MCF 10A (cell line): Measurements from ENCODE around the gene POLN. TPM values are rescaled to one million over a fixed set of nuclear protein-coding genes. Genes with fewer than 3 reads are reported as not detected.
A peak's percentile ranks its signal among the peaks of the same experiment; 100 is the strongest.

Experiments
- BruUV-seq: library from RNA; stranded (reverse); fragments of 400-500 nt; replicated peaks from 2 replicates; lab custom pipeline; 2021; lab: Mats Ljungman, UMichigan
- CTCF ChIA-PET: fragments of 300-600 bp; sonication (Branson Sonifier 250); formaldehyde crosslinking; extraction: SDS; loops from one replicate; lab custom pipeline; 2021; ENCODE audit warnings: antibody characterized with exemption, inconsistent platforms; lab: Yijun Ruan, JAX
- POLR2A ChIA-PET: fragments of 300-600, 350-650 bp; sonication (Branson Sonifier 250); formaldehyde crosslinking; extraction: SDS; loops from one replicate; lab custom pipeline; 2020; ENCODE audit warnings: antibody characterized with exemption, inconsistent platforms; lab: Yijun Ruan, JAX
- DNase-seq: peaks from one replicate; pipeline ENCODE4 v3.0.0-alpha.2; 2018; ENCODE audit not compliant: unreplicated experiment
- H3K27ac Mint-ChIP-seq: one replicate; pipeline ENCODE4 v1.8.0; 2022; ENCODE audit warnings: mild to moderate bottlenecking, low read depth, mixed read lengths; ENCODE audit not compliant: unreplicated experiment
- H3K27me3 Mint-ChIP-seq: one replicate; pipeline ENCODE4 v1.8.0; 2022; ENCODE audit warnings: mixed read lengths; ENCODE audit not compliant: insufficient read depth, unreplicated experiment
- H3K36me3 Mint-ChIP-seq: one replicate; pipeline ENCODE4 v1.8.0; 2022; ENCODE audit warnings: mild to moderate bottlenecking, moderate library complexity, mixed read lengths; ENCODE audit not compliant: insufficient read depth, unreplicated experiment
- H3K4me1 Mint-ChIP-seq: one replicate; pipeline ENCODE4 v1.8.0; 2022; ENCODE audit warnings: mixed read lengths; ENCODE audit not compliant: insufficient read depth, unreplicated experiment
- H3K4me3 Mint-ChIP-seq: one replicate; pipeline ENCODE4 v1.8.0; 2022; ENCODE audit warnings: mild to moderate bottlenecking, moderate library complexity, mixed read lengths; ENCODE audit not compliant: unreplicated experiment
- H3K9me3 Mint-ChIP-seq: one replicate; pipeline ENCODE4 v1.8.0; 2022; ENCODE audit warnings: mixed read lengths; ENCODE audit not compliant: unreplicated experiment
- CTCF ChIP-seq: fragments of 200-600 bp; IDR thresholded peaks from one replicate; pipeline ENCODE4 v1.8.0; 2022; ENCODE audit warnings: antibody characterized with exemption, mild to moderate bottlenecking; ENCODE audit not compliant: unreplicated experiment
- intact Hi-C: fragments of 100-400 bp; cut with micrococcal nuclease; formaldehyde crosslinking; loops from 2 replicates; pipeline ENCODE4 v1.14.1; 2022
- total RNA-seq: library from RNA; stranded (reverse); gene quantifications from 2 replicates; pipeline ENCODE4 v1.2.3, GENCODE V29; 2022

POLN gene
- total RNA-seq, 1 experiment from 2014 or later: 3.1 TPM

GRCh38 chr4:2142630-2143427 lies 99.1 kb downstream of the POLN start:
- DNase-seq: peak; percentile 24
- peak overlapping the region; percentile 31 for H3K27ac Mint-ChIP-seq
- H3K4me3 Mint-ChIP-seq: no peak overlapping the region
- ChIA-PET CTCF (no interaction called here), POLR2A (interaction anchor here (0.5 to 0.6 kb wide), 2 partner anchors 249 to 354 kb away, joined by 3 read pairs; no protein-coding TSS in a partner anchor)
- intact Hi-C loops: no loop called here
- no peak for TF ChIP-seq CTCF
- BruUV-seq: no TSS peak
- H3K4me1 Mint-ChIP-seq: no peaks in the 10 kb centered on the region
- H3K9me3 Mint-ChIP-seq: peaks cover 8% of the 10 kb centered on the region
- H3K36me3 Mint-ChIP-seq: peaks cover 5% of the 10 kb centered on the region
- no peaks in the 10 kb centered on the region for H3K27me3 Mint-ChIP-seq

- Mint-ChIP-seq H3K36me3 (peaks cover 5% of the 10 kb centered on the region), H3K27me3 (no peaks in the 10 kb centered on the region), H3K9me3 (peaks cover 8% of the 10 kb centered on the region), H3K4me3 (no peak overlapping the region), H3K27ac (peak overlapping the region; percentile 31), H3K4me1 (no peaks in the 10 kb centered on the region)
- CTCF ChIA-PET: no interaction called here
- intact Hi-C loops: no loop called here
- DNase-seq: no peak
- POLR2A ChIA-PET: interaction anchor here (0.5 to 1.1 kb wide), 3 partner anchors 10 to 353 kb away, joined by 3 read pairs; no protein-coding TSS in a partner anchor
- no peak for TF ChIP-seq CTCF
- no TSS peak for BruUV-seq
These were observed 100.0 kb downstream of the POLN start for GRCh38 chr4:2141762-2142451.

- Mint-ChIP-seq H3K9me3 (peaks cover 8% of the 10 kb centered on the region), H3K4me1 (no peaks in the 10 kb centered on the region), H3K27ac (no peak overlapping the region), H3K36me3 (peaks cover 5% of the 10 kb centered on the region), H3K27me3 (no peaks in the 10 kb centered on the region), H3K4me3 (no peak overlapping the region)
- no TSS peak for BruUV-seq
- no peak for DNase-seq
- ChIA-PET CTCF (no interaction called here), POLR2A (interaction anchor here (1.1 kb wide), 1 partner anchor 11 kb away, joined by 3 read pairs; no protein-coding TSS in a partner anchor)
- no peak for TF ChIP-seq CTCF
- intact Hi-C loops: no loop called here
These were observed 100.7 kb downstream of the POLN start for GRCh38 chr4:2141022-2141761.
